ENCODE data around the gene GAL3ST3. TPM values are rescaled to one million over a fixed set of nuclear protein-coding genes. Genes with fewer than 3 reads are reported as not detected.
"Not testable (repeated sequence)": the region's sequence is repeated elsewhere in the genome, so short reads cannot be mapped to it uniquely, and the experiment has no call there.

GAL3ST3 gene
- total RNA-seq, 1 donor from 2014 or later, result not detected

- TF ChIP-seq, protein P1, sequence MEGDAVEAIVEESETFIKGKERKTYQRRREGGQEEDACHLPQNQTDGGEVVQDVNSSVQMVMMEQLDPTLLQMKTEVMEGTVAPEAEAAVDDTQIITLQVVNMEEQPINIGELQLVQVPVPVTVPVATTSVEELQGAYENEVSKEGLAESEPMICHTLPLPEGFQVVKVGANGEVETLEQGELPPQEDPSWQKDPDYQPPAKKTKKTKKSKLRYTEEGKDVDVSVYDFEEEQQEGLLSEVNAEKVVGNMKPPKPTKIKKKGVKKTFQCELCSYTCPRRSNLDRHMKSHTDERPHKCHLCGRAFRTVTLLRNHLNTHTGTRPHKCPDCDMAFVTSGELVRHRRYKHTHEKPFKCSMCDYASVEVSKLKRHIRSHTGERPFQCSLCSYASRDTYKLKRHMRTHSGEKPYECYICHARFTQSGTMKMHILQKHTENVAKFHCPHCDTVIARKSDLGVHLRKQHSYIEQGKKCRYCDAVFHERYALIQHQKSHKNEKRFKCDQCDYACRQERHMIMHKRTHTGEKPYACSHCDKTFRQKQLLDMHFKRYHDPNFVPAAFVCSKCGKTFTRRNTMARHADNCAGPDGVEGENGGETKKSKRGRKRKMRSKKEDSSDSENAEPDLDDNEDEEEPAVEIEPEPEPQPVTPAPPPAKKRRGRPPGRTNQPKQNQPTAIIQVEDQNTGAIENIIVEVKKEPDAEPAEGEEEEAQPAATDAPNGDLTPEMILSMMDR (IDR thresholded peaks at IDR 0.05; ENCODE audit: insufficient read depth, low read length, severe bottlenecking), result no peak
- H3K36me3 ChIP-seq (ENCODE audit: control insufficient read depth, insufficient read depth, low read length), result no peaks in the 10 kb centered on the region
- DNase-seq (ENCODE audit: low read depth) (no peak), FAIRE-seq (no peak)
- H3K4me3 ChIP-seq (ENCODE audit: low read depth, low read length), result no peak overlapping the region
- H3K27me3 ChIP-seq (ENCODE audit: control insufficient read depth, insufficient read depth, low read length), result no peaks in the 10 kb centered on the region
Measured at GRCh38 chr11:66083767-66084166, 34.8 kb upstream of the GAL3ST3 start.

GRCh38 chr11:66082946-66083698 lies 34.2 kb upstream of the GAL3ST3 start:
- no peak for FAIRE-seq
- Histone ChIP-seq H3K4me3 (ENCODE audit: low read depth, low read length) (no peak overlapping the region), H3K27me3 (ENCODE audit: control insufficient read depth, insufficient read depth, low read length) (no peaks in the 10 kb centered on the region), H3K36me3 (ENCODE audit: control insufficient read depth, insufficient read depth, low read length) (no peaks in the 10 kb centered on the region)
- DNase-seq (ENCODE audit: low read depth), result no peak
- TF ChIP-seq, protein P1 (IDR thresholded peaks at IDR 0.05; ENCODE audit: insufficient read depth, low read length, severe bottlenecking), result no peak

GRCh38 chr11:66081505-66081904 lies 32.5 kb upstream of the GAL3ST3 start:
- peak; percentile 91 for DNase-seq (ENCODE audit: low read depth)
- no peaks in the 10 kb centered on the region for H3K27me3 ChIP-seq (ENCODE audit: control insufficient read depth, insufficient read depth, low read length)
- peak overlapping the region; percentile 1 for H3K4me3 ChIP-seq (ENCODE audit: low read depth, low read length)
- no peaks in the 10 kb centered on the region for H3K36me3 ChIP-seq (ENCODE audit: control insufficient read depth, insufficient read depth, low read length)
- TF ChIP-seq, protein P1 (IDR thresholded peaks at IDR 0.05; ENCODE audit: insufficient read depth, low read length, severe bottlenecking), result no peak
- FAIRE-seq, result no peak

- Histone ChIP-seq H3K4me3 (ENCODE audit: low read depth, low read length) (no peak overlapping the region), H3K36me3 (ENCODE audit: control insufficient read depth, insufficient read depth, low read length) (no peaks in the 10 kb centered on the region), H3K27me3 (ENCODE audit: control insufficient read depth, insufficient read depth, low read length) (no peaks in the 10 kb centered on the region)
- DNase-seq (ENCODE audit: low read depth), result peak; percentile 82
- no peak for FAIRE-seq
- TF ChIP-seq, protein P1 (IDR thresholded peaks at IDR 0.05; ENCODE audit: insufficient read depth, low read length, severe bottlenecking), result no peak
Measured at GRCh38 chr11:66080055-66080817, 31.3 kb upstream of the GAL3ST3 start.

GRCh38 chr11:66078949-66079348 lies 30.0 kb upstream of the GAL3ST3 start:
- not testable (repeated sequence) for DNase-seq (ENCODE audit: low read depth); FAIRE-seq; H3K36me3 ChIP-seq (ENCODE audit: control insufficient read depth, insufficient read depth, low read length)

GRCh38 chr11:66077927-66078326 lies 29.0 kb upstream of the GAL3ST3 start:
- no peak for FAIRE-seq
- no peak overlapping the region for H3K4me3 ChIP-seq (ENCODE audit: low read depth, low read length)
- H3K36me3 ChIP-seq (ENCODE audit: control insufficient read depth, insufficient read depth, low read length), result no peaks in the 10 kb centered on the region
- TF ChIP-seq, protein P1 (IDR thresholded peaks at IDR 0.05; ENCODE audit: insufficient read depth, low read length, severe bottlenecking), result no peak
- H3K27me3 ChIP-seq (ENCODE audit: control insufficient read depth, insufficient read depth, low read length), result no peaks in the 10 kb centered on the region
- no peak for DNase-seq (ENCODE audit: low read depth)

More at GRCh38 chr11:66078949-66079348, 30.0 kb upstream of the GAL3ST3 start:
- H3K27me3 ChIP-seq (ENCODE audit: control insufficient read depth, insufficient read depth, low read length); H3K4me3 ChIP-seq (ENCODE audit: low read depth, low read length): not testable (repeated sequence)
